Endothelial cell (in vitro differentiated cells): Measurements from ENCODE around the gene ENPP3. TPM values are rescaled to one million over a fixed set of nuclear protein-coding genes. Genes with fewer than 3 reads are reported as not detected.
"Not testable (repeated sequence)": the region's sequence is repeated elsewhere in the genome, so short reads cannot be mapped to it uniquely, and the experiment has no call there.

Experiments
- DNase-seq: peaks from one replicate; pipeline ENCODE4 v3.0.0; 2021; ENCODE audit warnings: low spot score
- H3K27ac Mint-ChIP-seq: one replicate; pipeline ENCODE4 v1.8.0; 2021; ENCODE audit warnings: mixed read lengths, inconsistent platforms; ENCODE audit not compliant: unreplicated experiment
- H3K27me3 Mint-ChIP-seq: one replicate; pipeline ENCODE4 v1.8.0; 2021; ENCODE audit warnings: mild to moderate bottlenecking, moderate library complexity, mixed read lengths, inconsistent platforms; ENCODE audit not compliant: unreplicated experiment
- H3K36me3 Mint-ChIP-seq: one replicate; pipeline ENCODE4 v1.8.0; 2021; ENCODE audit warnings: mild to moderate bottlenecking, low read depth, mixed read lengths, inconsistent platforms; ENCODE audit not compliant: unreplicated experiment
- H3K4me1 Mint-ChIP-seq: one replicate; pipeline ENCODE4 v1.8.0; 2021; ENCODE audit warnings: mild to moderate bottlenecking, mixed read lengths, inconsistent platforms; ENCODE audit not compliant: unreplicated experiment
- H3K4me3 Mint-ChIP-seq: one replicate; pipeline ENCODE4 v1.8.0; 2021; ENCODE audit warnings: mild to moderate bottlenecking, mixed read lengths, inconsistent platforms; ENCODE audit not compliant: unreplicated experiment
- H3K9me3 Mint-ChIP-seq: one replicate; pipeline ENCODE4 v1.8.0; 2021; ENCODE audit warnings: mixed read lengths, inconsistent platforms; ENCODE audit not compliant: unreplicated experiment
- CTCF ChIP-seq: fragments of 200-600 bp; sonication (generic); IDR thresholded peaks from one replicate; pipeline ENCODE4 v1.5.0; 2021; ENCODE audit warnings: antibody characterized with exemption; ENCODE audit not compliant: unreplicated experiment
- total RNA-seq: library from RNA; stranded (reverse); fragmentation: NEBNext Ultra II Directional; extraction: Animal tissue kit (Norgen Biotek cat#: 25700); gene quantifications from one replicate; pipeline ENCODE4 v1.2.1, GENCODE V29; 2021; ENCODE audit not compliant: unreplicated experiment

ENPP3 gene
- total RNA-seq, 1 donor from 2014 or later = 0.64 TPM

- H3K9me3 Mint-ChIP-seq = no peaks in the 10 kb centered on the region
- DNase-seq = no peak
- peaks cover 4% of the 10 kb centered on the region for H3K27me3 Mint-ChIP-seq
- H3K4me1 Mint-ChIP-seq = peaks cover 41% of the 10 kb centered on the region
- no peak for TF ChIP-seq CTCF
- H3K4me3 Mint-ChIP-seq = no peak overlapping the region
- no peak overlapping the region for H3K27ac Mint-ChIP-seq
- H3K36me3 Mint-ChIP-seq = no peaks in the 10 kb centered on the region
Measured at GRCh38 chr6:131745476-131745875, 108.4 kb downstream of the ENPP3 start.

- H3K27ac Mint-ChIP-seq = no peak overlapping the region
- H3K27me3 Mint-ChIP-seq = no peaks in the 10 kb centered on the region
- peaks cover 29% of the 10 kb centered on the region for H3K4me1 Mint-ChIP-seq
Measured at GRCh38 chr6:131747821-131748353, 110.8 kb downstream of the ENPP3 start.

GRCh38 chr6:131749023-131749422 is 111.9 kb downstream of the ENPP3 start:
- H3K27me3 Mint-ChIP-seq = no peaks in the 10 kb centered on the region
- no peak for DNase-seq
- no peaks in the 10 kb centered on the region for H3K9me3 Mint-ChIP-seq
- no peak overlapping the region for H3K4me3 Mint-ChIP-seq
- H3K4me1 Mint-ChIP-seq = peaks cover 31% of the 10 kb centered on the region
- H3K27ac Mint-ChIP-seq = no peak overlapping the region
- TF ChIP-seq CTCF = no peak
- no peaks in the 10 kb centered on the region for H3K36me3 Mint-ChIP-seq

More at GRCh38 chr6:131747821-131748353, 110.8 kb downstream of the ENPP3 start:
- H3K4me3 Mint-ChIP-seq = no peak overlapping the region
- DNase-seq = no peak
- H3K9me3 Mint-ChIP-seq = no peaks in the 10 kb centered on the region
- no peak for TF ChIP-seq CTCF
- no peaks in the 10 kb centered on the region for H3K36me3 Mint-ChIP-seq

- H3K27me3 Mint-ChIP-seq, H3K27ac Mint-ChIP-seq, H3K9me3 Mint-ChIP-seq, H3K4me3 Mint-ChIP-seq, DNase-seq, H3K36me3 Mint-ChIP-seq: not testable (repeated sequence)
- peaks cover 40% of the 10 kb centered on the region for H3K4me1 Mint-ChIP-seq
Measured at GRCh38 chr6:131751012-131751715, 114.1 kb downstream of the ENPP3 start.

- no peak for TF ChIP-seq CTCF
- Mint-ChIP-seq H3K4me1 (peaks cover 44% of the 10 kb centered on the region), H3K4me3 (no peak overlapping the region), H3K36me3 (no peaks in the 10 kb centered on the region), H3K9me3 (no peaks in the 10 kb centered on the region), H3K27me3 (no peaks in the 10 kb centered on the region), H3K27ac (peak overlapping the region; percentile 97)
- DNase-seq = no peak
Measured at GRCh38 chr6:131754088-131754487, 117.0 kb downstream of the ENPP3 start.
